ENCODE data around the gene KCMF1. TPM values are rescaled to one million over a fixed set of nuclear protein-coding genes. Genes with fewer than 3 reads are reported as not detected.

Gene KCMF1
- total and polyA plus RNA-seq, 10 of the 15 experiments (the other 5 are each of a cell fraction or from before 2014, with no cell fraction given): 8.4 to 124 (median 43.0) TPM

DNA sequence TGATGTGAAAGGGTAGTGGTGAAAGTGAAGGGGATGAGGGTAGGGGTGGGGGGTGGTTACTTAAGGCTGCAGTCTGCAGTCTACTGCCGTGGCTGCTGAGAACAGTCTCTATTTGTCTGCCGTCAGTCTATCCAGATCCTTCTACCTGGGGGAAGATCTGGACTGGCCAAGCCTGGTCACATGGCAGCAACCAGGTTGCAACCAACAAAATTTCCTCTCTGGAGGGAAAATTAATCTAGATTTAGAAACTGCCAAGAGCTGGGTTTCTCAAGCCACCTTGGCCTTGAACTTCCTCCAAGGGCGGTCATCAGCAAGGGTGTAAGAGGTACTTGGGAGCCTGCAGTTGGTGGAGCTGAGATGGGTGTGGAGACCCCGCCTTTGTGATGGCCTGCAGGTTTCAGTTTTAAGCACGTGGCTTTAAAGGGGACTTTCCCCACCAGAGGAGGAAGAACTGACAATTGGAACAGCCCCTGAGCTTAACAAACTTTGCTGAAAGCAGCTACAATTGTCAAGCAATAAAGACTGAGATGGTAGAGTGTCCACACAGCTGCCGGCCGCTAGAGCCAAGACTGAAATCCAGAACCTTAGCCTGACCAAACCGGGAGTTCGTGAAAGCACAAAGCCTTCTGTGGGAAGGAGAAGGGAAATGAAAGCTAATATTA lies 31.4 kb upstream of the KCMF1 start (continued):
- TF ChIP-seq, protein P1, sequence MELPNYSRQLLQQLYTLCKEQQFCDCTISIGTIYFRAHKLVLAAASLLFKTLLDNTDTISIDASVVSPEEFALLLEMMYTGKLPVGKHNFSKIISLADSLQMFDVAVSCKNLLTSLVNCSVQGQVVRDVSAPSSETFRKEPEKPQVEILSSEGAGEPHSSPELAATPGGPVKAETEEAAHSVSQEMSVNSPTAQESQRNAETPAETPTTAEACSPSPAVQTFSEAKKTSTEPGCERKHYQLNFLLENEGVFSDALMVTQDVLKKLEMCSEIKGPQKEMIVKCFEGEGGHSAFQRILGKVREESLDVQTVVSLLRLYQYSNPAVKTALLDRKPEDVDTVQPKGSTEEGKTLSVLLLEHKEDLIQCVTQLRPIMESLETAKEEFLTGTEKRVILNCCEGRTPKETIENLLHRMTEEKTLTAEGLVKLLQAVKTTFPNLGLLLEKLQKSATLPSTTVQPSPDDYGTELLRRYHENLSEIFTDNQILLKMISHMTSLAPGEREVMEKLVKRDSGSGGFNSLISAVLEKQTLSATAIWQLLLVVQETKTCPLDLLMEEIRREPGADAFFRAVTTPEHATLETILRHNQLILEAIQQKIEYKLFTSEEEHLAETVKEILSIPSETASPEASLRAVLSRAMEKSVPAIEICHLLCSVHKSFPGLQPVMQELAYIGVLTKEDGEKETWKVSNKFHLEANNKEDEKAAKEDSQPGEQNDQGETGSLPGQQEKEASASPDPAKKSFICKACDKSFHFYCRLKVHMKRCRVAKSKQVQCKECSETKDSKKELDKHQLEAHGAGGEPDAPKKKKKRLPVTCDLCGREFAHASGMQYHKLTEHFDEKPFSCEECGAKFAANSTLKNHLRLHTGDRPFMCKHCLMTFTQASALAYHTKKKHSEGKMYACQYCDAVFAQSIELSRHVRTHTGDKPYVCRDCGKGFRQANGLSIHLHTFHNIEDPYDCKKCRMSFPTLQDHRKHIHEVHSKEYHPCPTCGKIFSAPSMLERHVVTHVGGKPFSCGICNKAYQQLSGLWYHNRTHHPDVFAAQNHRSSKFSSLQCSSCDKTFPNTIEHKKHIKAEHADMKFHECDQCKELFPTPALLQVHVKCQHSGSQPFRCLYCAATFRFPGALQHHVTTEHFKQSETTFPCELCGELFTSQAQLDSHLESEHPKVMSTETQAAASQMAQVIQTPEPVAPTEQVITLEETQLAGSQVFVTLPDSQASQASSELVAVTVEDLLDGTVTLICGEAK (IDR thresholded peaks at IDR 0.05; ENCODE audit: borderline replicate concordance): no peak
- TF ChIP-seq RUNX3 (IDR thresholded peaks at IDR 0.05; ENCODE audit: low read length) (peak; percentile 66; the same call in 1 of the 2 replicates), TCF3 (IDR thresholded peaks at IDR 0.05; ENCODE audit: borderline replicate concordance, insufficient read depth, low read depth, low read length) (0 out of 2 replicates have a peak, but pooled peaks have one; percentile 28), JUND (IDR thresholded peaks at IDR 0.05; ENCODE audit: low read depth, low read length) (0 out of 2 replicates have a peak, but pooled peaks have one; percentile 3), CHD4 (IDR thresholded peaks at IDR 0.05) (no peak), ZNF24 (IDR thresholded peaks at IDR 0.05) (0 out of 2 replicates have a peak, but pooled peaks have one; percentile 3), PAX8 (IDR thresholded peaks at IDR 0.05) (no peak), NR2C2 (IDR thresholded peaks at IDR 0.05; ENCODE audit: borderline replicate concordance, control insufficient read depth, insufficient read length, low read depth) (no peak), IKZF2 (IDR thresholded peaks at IDR 0.05) (peak; percentile 74; a peak in 3 of 4 replicates), SREBF1 (IDR thresholded peaks at IDR 0.05; ENCODE audit: low read length) (no peak), TAF1 (IDR thresholded peaks at IDR 0.05; ENCODE audit: borderline replicate concordance, low read depth, low read length) (peak; percentile 80), POLR2AphosphoS5 (IDR thresholded peaks at IDR 0.05; ENCODE audit: low read length) (peak; percentile 84), CBX5 (IDR thresholded peaks at IDR 0.05; ENCODE audit: low read depth) (peak; percentile 96), ZZZ3 (IDR thresholded peaks at IDR 0.05; ENCODE audit: control insufficient read depth, insufficient read length, low read depth) (no peak), BHLHE40 (IDR thresholded peaks at IDR 0.05; ENCODE audit: borderline replicate concordance in 1 of 2, low read depth in 2 of 2, low read length in 1 of 2) (peak; percentile 48 to 77; a peak in 2 of 4 replicates), FOS (IDR thresholded peaks at IDR 0.05; ENCODE audit: borderline replicate concordance, extremely low read depth, insufficient read length) (no peak), TARDBP (IDR thresholded peaks at IDR 0.05; ENCODE audit: borderline replicate concordance) (0 out of 2 replicates have a peak, but pooled peaks have one; percentile 61), CBFB (IDR thresholded peaks at IDR 0.05; ENCODE audit: low read depth) (peak; percentile 58)
- TF ChIP-seq, protein P2, sequence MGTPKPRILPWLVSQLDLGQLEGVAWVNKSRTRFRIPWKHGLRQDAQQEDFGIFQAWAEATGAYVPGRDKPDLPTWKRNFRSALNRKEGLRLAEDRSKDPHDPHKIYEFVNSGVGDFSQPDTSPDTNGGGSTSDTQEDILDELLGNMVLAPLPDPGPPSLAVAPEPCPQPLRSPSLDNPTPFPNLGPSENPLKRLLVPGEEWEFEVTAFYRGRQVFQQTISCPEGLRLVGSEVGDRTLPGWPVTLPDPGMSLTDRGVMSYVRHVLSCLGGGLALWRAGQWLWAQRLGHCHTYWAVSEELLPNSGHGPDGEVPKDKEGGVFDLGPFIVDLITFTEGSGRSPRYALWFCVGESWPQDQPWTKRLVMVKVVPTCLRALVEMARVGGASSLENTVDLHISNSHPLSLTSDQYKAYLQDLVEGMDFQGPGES (IDR thresholded peaks at IDR 0.05): no peak
- TF ChIP-seq, protein P3, sequence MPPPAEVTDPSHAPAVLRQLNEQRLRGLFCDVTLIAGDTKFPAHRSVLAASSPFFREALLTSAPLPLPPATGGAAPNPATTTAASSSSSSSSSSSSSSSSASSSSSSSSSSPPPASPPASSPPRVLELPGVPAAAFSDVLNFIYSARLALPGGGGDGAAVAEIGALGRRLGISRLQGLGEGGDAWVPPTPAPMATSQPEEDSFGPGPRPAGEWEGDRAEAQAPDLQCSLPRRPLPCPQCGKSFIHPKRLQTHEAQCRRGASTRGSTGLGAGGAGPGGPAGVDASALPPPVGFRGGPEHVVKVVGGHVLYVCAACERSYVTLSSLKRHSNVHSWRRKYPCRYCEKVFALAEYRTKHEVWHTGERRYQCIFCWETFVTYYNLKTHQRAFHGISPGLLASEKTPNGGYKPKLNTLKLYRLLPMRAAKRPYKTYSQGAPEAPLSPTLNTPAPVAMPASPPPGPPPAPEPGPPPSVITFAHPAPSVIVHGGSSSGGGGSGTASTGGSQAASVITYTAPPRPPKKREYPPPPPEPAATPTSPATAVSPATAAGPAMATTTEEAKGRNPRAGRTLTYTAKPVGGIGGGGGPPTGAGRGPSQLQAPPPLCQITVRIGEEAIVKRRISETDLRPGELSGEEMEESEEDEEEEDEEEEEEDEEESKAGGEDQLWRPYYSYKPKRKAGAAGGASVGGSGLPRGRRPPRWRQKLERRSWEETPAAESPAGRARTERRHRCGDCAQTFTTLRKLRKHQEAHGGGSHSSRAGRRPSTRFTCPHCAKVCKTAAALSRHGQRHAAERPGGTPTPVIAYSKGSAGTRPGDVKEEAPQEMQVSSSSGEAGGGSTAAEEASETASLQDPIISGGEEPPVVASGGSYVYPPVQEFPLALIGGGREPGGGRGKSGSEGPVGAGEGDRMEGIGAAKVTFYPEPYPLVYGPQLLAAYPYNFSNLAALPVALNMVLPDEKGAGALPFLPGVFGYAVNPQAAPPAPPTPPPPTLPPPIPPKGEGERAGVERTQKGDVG (CRISPR knock-in tag; IDR thresholded peaks at IDR 0.05): no peak
